Small intestine (tissue), 7 donors: ENCODE measurements around the gene C9. TPM values are rescaled to one million over a fixed set of nuclear protein-coding genes. Genes with fewer than 3 reads are reported as not detected.

ENCODE experiments used
- DNase-seq, 2 donors: peaks; one replicate each; pipeline versions ENCODE4 v3.0.0 to v3.0.0-alpha.2; 2013
- FAIRE-seq: peaks from 2 replicates; lab custom pipeline; 2012; peaks lifted over from hg19 to GRCh38; lab: Jason Lieb, UNC
- H3K27ac ChIP-seq, 3 donors: one replicate each; pipeline ENCODE4 v1.5.1; 2013; ENCODE audit warnings: low read length in 2 of 3, mild to moderate bottlenecking in 2 of 3, control low read depth in 1 of 3, inconsistent platforms in 1 of 3, low read depth in 1 of 3, moderate library complexity in 1 of 3
- H3K27me3 ChIP-seq, 3 donors: one replicate each; pipeline ENCODE4 v1.6.1; 2013; ENCODE audit warnings: low read length in 3 of 3, inconsistent platforms in 1 of 3; ENCODE audit not compliant: control insufficient read depth in 3 of 3, insufficient read depth in 3 of 3
- H3K36me3 ChIP-seq, 3 donors: one replicate each; pipeline ENCODE4 v1.6.1; 2013; ENCODE audit warnings: low read length in 3 of 3, inconsistent platforms in 1 of 3, low read depth in 1 of 3, mild to moderate bottlenecking in 1 of 3, moderate library complexity in 1 of 3; ENCODE audit not compliant: control insufficient read depth in 3 of 3, insufficient read depth in 2 of 3
- H3K4me1 ChIP-seq, 3 donors: one replicate each; pipeline ENCODE4 v1.6.1; 2013; ENCODE audit warnings: low read length in 2 of 3, inconsistent platforms in 1 of 3, low read depth in 1 of 3, mild to moderate bottlenecking in 1 of 3, moderate library complexity in 1 of 3; ENCODE audit not compliant: control insufficient read depth in 3 of 3, insufficient read depth in 2 of 3
- H3K4me3 ChIP-seq, 3 donors: one replicate each; pipeline ENCODE4 v1.5.1; 2013; ENCODE audit warnings: low read length in 3 of 3, control low read depth in 1 of 3, inconsistent platforms in 1 of 3, low read depth in 1 of 3, mild to moderate bottlenecking in 1 of 3, moderate library complexity in 1 of 3
- H3K9me3 ChIP-seq, 2 donors: one replicate each; pipeline ENCODE4 v1.6.1; 2013; ENCODE audit warnings: low read depth in 1 of 2, low read length in 1 of 2; ENCODE audit not compliant: control insufficient read depth in 2 of 2, insufficient read depth in 1 of 2
- WGBS, 3 donors: extraction: QIAGEN DNeasy Blood & Tissue Kit; methylation state at CpG; one replicate each; pipeline ENCODE4 v1.1.7; 2013; 5-methylcytosine and 5-hydroxymethylcytosine counted together
- polyA plus RNA-seq, 4 donors: library from polyadenylated mRNA; stranded (reverse) in 3 of 4; unstranded in 1 of 4; fragments of 200-250 nt in 3 of 4; fragments of 120-200 nt in 1 of 4; gene quantifications; one replicate each; pipeline versions ENCODE4 v1.2.1 to v1.2.3, GENCODE V29; 2013
- donor health status: healthy with polysubstance abuse.
- donor health status: control.
- donor health status: control.
- donor health status: Bipolar disorder and iron deficiency.
- donor health status: healthy.

The C9 gene
- polyA plus RNA-seq, 4 donors = 0.06 TPM; not detected in 3

- WGBS, 3 donors = 69 to 85% (median 79%) methylated on average over 1 of the region's 1 CpG
- Histone ChIP-seq H3K27me3 (no peaks in the 10 kb centered on the region), H3K27ac (no peak overlapping the region), H3K9me3 (no peaks in the 10 kb centered on the region), H3K36me3 (no peaks in the 10 kb centered on the region), H3K4me1 (no peaks in the 10 kb centered on the region), H3K4me3 (no peak overlapping the region)
- no peak for FAIRE-seq
- DNase-seq = no peak
These were observed 99.8 kb downstream of the C9 start for GRCh38 chr5:39264528-39264927.

- Histone ChIP-seq H3K4me3 (no peak overlapping the region), H3K4me1 (peaks cover 0 to under 1% (median 0%) of the 10 kb centered on the region in 3 donors), H3K27ac (no peak overlapping the region), H3K9me3 (no peaks in the 10 kb centered on the region), H3K27me3 (no peaks in the 10 kb centered on the region), H3K36me3 (no peaks in the 10 kb centered on the region)
- DNase-seq = no peak
- 84 to 89% (median 86%) methylated on average over 2 of the region's 2 CpGs for WGBS, 3 donors
- no peak for FAIRE-seq
These were observed 101.3 kb downstream of the C9 start for GRCh38 chr5:39262981-39263380.

- no peak for DNase-seq
- Histone ChIP-seq H3K4me1 (peaks cover 0 to 5% (median 4%) of the 10 kb centered on the region in 3 donors), H3K27ac (no peak overlapping the region), H3K9me3 (no peaks in the 10 kb centered on the region), H3K36me3 (no peaks in the 10 kb centered on the region), H3K27me3 (no peaks in the 10 kb centered on the region), H3K4me3 (no peak overlapping the region)
- no peak for FAIRE-seq
These were observed 104.2 kb downstream of the C9 start for GRCh38 chr5:39260095-39260494.

GRCh38 chr5:39257554-39257953 lies 106.7 kb downstream of the C9 start:
- H3K27me3 ChIP-seq = no peaks in the 10 kb centered on the region
- H3K36me3 ChIP-seq = no peaks in the 10 kb centered on the region
- H3K4me1 ChIP-seq = peaks cover 0 to 5% (median 4%) of the 10 kb centered on the region in 3 donors
- DNase-seq (no peak), FAIRE-seq (no peak)
- WGBS, 3 donors = 68 to 91% (median 90%) methylated on average over 3 of the region's 3 CpGs
- no peaks in the 10 kb centered on the region for H3K9me3 ChIP-seq
- peak overlapping the region in 1 of 3 donors; percentile 31 for H3K27ac ChIP-seq
- no peak overlapping the region for H3K4me3 ChIP-seq

GRCh38 chr5:39256477-39257235 lies 107.6 kb downstream of the C9 start:
- Histone ChIP-seq H3K36me3 (no peaks in the 10 kb centered on the region), H3K27me3 (no peaks in the 10 kb centered on the region), H3K4me3 (no peak overlapping the region), H3K4me1 (peaks cover 0 to 5% (median 4%) of the 10 kb centered on the region in 3 donors), H3K27ac (no peak overlapping the region), H3K9me3 (no peaks in the 10 kb centered on the region)
- 2 to 33% (median 15%) methylated on average over 4 of the region's 4 CpGs for WGBS, 3 donors
- peak in 1 of 2 donors; percentile 50 for DNase-seq
- no peak for FAIRE-seq

GRCh38 chr5:39255406-39255805 lies 108.9 kb downstream of the C9 start:
- no peaks in the 10 kb centered on the region for H3K27me3 ChIP-seq
- no peak for DNase-seq
- 87 to 97% (median 92%) methylated on average over 2 of the region's 2 CpGs for WGBS, 3 donors
- peaks cover 0 to 5% (median 4%) of the 10 kb centered on the region in 3 donors for H3K4me1 ChIP-seq
- no peak overlapping the region for H3K4me3 ChIP-seq
- no peak for FAIRE-seq
- no peaks in the 10 kb centered on the region for H3K9me3 ChIP-seq
- no peak overlapping the region for H3K27ac ChIP-seq
- H3K36me3 ChIP-seq = no peaks in the 10 kb centered on the region

- peaks cover 0 to 5% (median 4%) of the 10 kb centered on the region in 3 donors for H3K4me1 ChIP-seq
- no peak overlapping the region for H3K27ac ChIP-seq
- no peak for DNase-seq
- no peak overlapping the region for H3K4me3 ChIP-seq
- no peaks in the 10 kb centered on the region for H3K27me3 ChIP-seq
- no peaks in the 10 kb centered on the region for H3K9me3 ChIP-seq
- no peaks in the 10 kb centered on the region for H3K36me3 ChIP-seq
- no peak for FAIRE-seq
These were observed 109.6 kb downstream of the C9 start for GRCh38 chr5:39254671-39255070.

GRCh38 chr5:39253196-39253595 lies 111.1 kb downstream of the C9 start:
- no peak overlapping the region for H3K4me3 ChIP-seq
- H3K4me1 ChIP-seq = peaks cover 0 to 5% (median 4%) of the 10 kb centered on the region in 3 donors
- H3K27ac ChIP-seq = no peak overlapping the region
- no peaks in the 10 kb centered on the region for H3K9me3 ChIP-seq
- H3K27me3 ChIP-seq = no peaks in the 10 kb centered on the region
- no peaks in the 10 kb centered on the region for H3K36me3 ChIP-seq
- DNase-seq (no peak), FAIRE-seq (no peak)
